Caco-2 (cell line): ENCODE data around the gene IGSF3. TPM values are rescaled to one million over a fixed set of nuclear protein-coding genes. Genes with fewer than 3 reads are reported as not detected.

ENCODE experiments used
- BruUV-seq: library from RNA; stranded (reverse); fragments of 400-500 nt; replicated peaks from 2 replicates; lab custom pipeline; 2021; lab: Mats Ljungman, UMichigan
- CTCF ChIA-PET: fragments of 300-600 bp; sonication (Branson Sonifier 250); formaldehyde crosslinking; loops from one replicate; lab custom pipeline; 2022; ENCODE audit warnings: antibody characterized with exemption; lab: Charles Lee
- POLR2A ChIA-PET: fragments of 300-600 bp; sonication (Branson Sonifier 250); formaldehyde crosslinking; loops from one replicate; lab custom pipeline; 2022; ENCODE audit warnings: antibody characterized with exemption; lab: Charles Lee
- DNase-seq, 2 experiments: peaks; one replicate each; pipeline versions ENCODE4 v3.0.0 to v3.0.0-alpha.2; 2020 to 2022
- H3K27me3 ChIP-seq: replicated peaks from 2 replicates; pipeline ENCODE4 v1.6.0; 2011; ENCODE audit warnings: low read length; ENCODE audit not compliant: control insufficient read depth, insufficient read depth
- H3K36me3 ChIP-seq: 2 replicates; pipeline ENCODE4 v1.5.1; 2011; ENCODE audit warnings: low read length; ENCODE audit not compliant: control insufficient read depth, insufficient read depth
- H3K4me1 ChIP-seq: fragments of 250-450 bp; sonication (Bioruptor Pico); 2 replicates; pipeline ENCODE4 v1.5.1; 2020; ENCODE audit warnings: mild to moderate bottlenecking
- H3K4me3 ChIP-seq: 2 replicates; pipeline ENCODE4 v1.5.1; 2011; ENCODE audit warnings: low read depth, mild to moderate bottlenecking, control low read depth, low read length
- H3K9me3 ChIP-seq: fragments of 250-450 bp; sonication (Bioruptor Pico); 2 replicates; pipeline ENCODE4 v1.5.1; 2020; ENCODE audit warnings: mild to moderate bottlenecking, moderate library complexity
- H3K27ac Mint-ChIP-seq: one replicate; pipeline ENCODE4 v1.8.0; 2022; ENCODE audit warnings: mixed read lengths; ENCODE audit not compliant: unreplicated experiment
- H3K27me3 Mint-ChIP-seq: one replicate; pipeline ENCODE4 v1.8.0; 2022; ENCODE audit warnings: mixed read lengths; ENCODE audit not compliant: insufficient read depth, unreplicated experiment
- H3K36me3 Mint-ChIP-seq: one replicate; pipeline ENCODE4 v1.8.0; 2022; ENCODE audit warnings: mild to moderate bottlenecking, mixed read lengths; ENCODE audit not compliant: insufficient read depth, unreplicated experiment
- H3K4me1 Mint-ChIP-seq: one replicate; pipeline ENCODE4 v1.8.0; 2022; ENCODE audit warnings: low read depth, mixed read lengths; ENCODE audit not compliant: unreplicated experiment
- H3K4me3 Mint-ChIP-seq: one replicate; pipeline ENCODE4 v1.8.0; 2022; ENCODE audit warnings: mild to moderate bottlenecking, moderate library complexity, mixed read lengths; ENCODE audit not compliant: unreplicated experiment
- H3K9me3 Mint-ChIP-seq: one replicate; pipeline ENCODE4 v1.8.0; 2022; ENCODE audit warnings: mixed read lengths; ENCODE audit not compliant: unreplicated experiment
- intact Hi-C: fragments of 100-400 bp; cut with micrococcal nuclease; formaldehyde crosslinking; loops from one replicate; pipeline ENCODE4 v1.10.0; 2022; ENCODE audit not compliant: unreplicated experiment
- total RNA-seq: library from RNA; stranded (reverse); gene quantifications from 2 replicates; pipeline ENCODE4 v1.2.3, GENCODE V29; 2022
- TF ChIP-seq, protein P1 (sequence below), 2 experiments: fragments of 200-600 bp in 1 of 2; IDR thresholded peaks; 1 replicate in 1 of 2; 2 replicates in 1 of 2; pipeline versions ENCODE4 v1.5.1 to v1.8.0; 2011 to 2022; ENCODE audit warnings: antibody characterized with exemption in 1 of 2, control low read depth in 1 of 2, inconsistent platforms in 1 of 2, low read depth in 1 of 2, low read length in 1 of 2, mild to moderate bottlenecking in 1 of 2, moderate library complexity in 1 of 2; ENCODE audit not compliant: insufficient read depth in 1 of 2, severe bottlenecking in 1 of 2, unreplicated experiment in 1 of 2

Gene IGSF3
- total RNA-seq, 1 experiment from 2014 or later: 24.0 TPM

DNA sequence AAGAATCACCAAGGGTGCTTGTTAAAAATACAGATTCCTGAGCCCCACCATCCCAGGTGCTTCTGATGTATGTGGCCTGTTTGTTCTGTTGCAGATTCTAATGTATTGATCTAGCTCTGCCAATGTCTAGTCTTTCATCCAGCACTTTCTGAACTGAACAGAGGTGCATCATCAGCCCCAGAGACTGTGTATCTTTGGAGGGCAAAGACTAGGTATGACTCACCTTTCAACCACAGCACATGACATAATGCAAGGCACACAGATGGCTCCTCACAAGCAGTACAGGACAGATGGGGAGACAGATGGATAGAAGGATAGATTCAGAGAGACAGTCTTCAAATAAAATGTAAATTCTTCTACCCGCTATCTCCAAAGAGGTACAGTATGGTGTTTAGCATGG lies 129.0 kb downstream of the IGSF3 start:
- peak in 1 of 2 experiments; percentile 1 for DNase-seq
- TF ChIP-seq, protein P1, sequence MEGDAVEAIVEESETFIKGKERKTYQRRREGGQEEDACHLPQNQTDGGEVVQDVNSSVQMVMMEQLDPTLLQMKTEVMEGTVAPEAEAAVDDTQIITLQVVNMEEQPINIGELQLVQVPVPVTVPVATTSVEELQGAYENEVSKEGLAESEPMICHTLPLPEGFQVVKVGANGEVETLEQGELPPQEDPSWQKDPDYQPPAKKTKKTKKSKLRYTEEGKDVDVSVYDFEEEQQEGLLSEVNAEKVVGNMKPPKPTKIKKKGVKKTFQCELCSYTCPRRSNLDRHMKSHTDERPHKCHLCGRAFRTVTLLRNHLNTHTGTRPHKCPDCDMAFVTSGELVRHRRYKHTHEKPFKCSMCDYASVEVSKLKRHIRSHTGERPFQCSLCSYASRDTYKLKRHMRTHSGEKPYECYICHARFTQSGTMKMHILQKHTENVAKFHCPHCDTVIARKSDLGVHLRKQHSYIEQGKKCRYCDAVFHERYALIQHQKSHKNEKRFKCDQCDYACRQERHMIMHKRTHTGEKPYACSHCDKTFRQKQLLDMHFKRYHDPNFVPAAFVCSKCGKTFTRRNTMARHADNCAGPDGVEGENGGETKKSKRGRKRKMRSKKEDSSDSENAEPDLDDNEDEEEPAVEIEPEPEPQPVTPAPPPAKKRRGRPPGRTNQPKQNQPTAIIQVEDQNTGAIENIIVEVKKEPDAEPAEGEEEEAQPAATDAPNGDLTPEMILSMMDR (IDR thresholded peaks at IDR 0.05; ENCODE audit: insufficient read depth in 1 of 2, low read depth in 1 of 2, low read length in 1 of 2, severe bottlenecking in 1 of 2, unreplicated experiment in 1 of 2): no peak
- peaks cover 6% of the 10 kb centered on the region for H3K4me1 Mint-ChIP-seq
- no peaks in the 10 kb centered on the region for H3K27me3 ChIP-seq
- no TSS peak for BruUV-seq
- intact Hi-C loops: no loop called here
- H3K9me3 Mint-ChIP-seq: no peaks in the 10 kb centered on the region
- H3K36me3 Mint-ChIP-seq: peaks cover 6% of the 10 kb centered on the region
- no peak overlapping the region for H3K4me3 Mint-ChIP-seq
- H3K27ac Mint-ChIP-seq: no peak overlapping the region
- no peaks in the 10 kb centered on the region for H3K27me3 Mint-ChIP-seq
- POLR2A ChIA-PET: no interaction called here
- CTCF ChIA-PET: no interaction called here
- H3K4me1 ChIP-seq: no peaks in the 10 kb centered on the region
- H3K4me3 ChIP-seq: no peak overlapping the region
- no peaks in the 10 kb centered on the region for H3K9me3 ChIP-seq
- no peaks in the 10 kb centered on the region for H3K36me3 ChIP-seq

DNA sequence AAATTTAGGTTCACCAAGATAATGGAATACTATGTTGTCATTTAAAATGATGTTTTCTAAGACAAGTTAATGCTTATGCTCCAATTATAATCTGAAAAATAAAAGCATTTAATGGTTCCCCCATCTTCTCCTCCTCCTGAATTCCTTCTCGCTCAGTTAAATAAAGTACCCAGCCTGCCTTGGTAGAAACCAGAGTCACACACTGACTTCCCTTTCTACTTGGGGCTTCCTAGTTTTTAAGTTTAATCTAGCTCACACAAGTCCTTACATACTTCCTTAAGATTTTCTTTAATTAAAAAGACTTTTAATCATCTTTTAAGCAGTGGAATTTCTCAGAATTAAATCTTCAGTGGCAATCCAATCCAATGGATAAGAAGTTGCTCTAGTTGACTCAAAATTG lies 129.6 kb downstream of the IGSF3 start:
- BruUV-seq: no TSS peak
- H3K27ac Mint-ChIP-seq: no peak overlapping the region
- no peaks in the 10 kb centered on the region for H3K36me3 ChIP-seq

DNA sequence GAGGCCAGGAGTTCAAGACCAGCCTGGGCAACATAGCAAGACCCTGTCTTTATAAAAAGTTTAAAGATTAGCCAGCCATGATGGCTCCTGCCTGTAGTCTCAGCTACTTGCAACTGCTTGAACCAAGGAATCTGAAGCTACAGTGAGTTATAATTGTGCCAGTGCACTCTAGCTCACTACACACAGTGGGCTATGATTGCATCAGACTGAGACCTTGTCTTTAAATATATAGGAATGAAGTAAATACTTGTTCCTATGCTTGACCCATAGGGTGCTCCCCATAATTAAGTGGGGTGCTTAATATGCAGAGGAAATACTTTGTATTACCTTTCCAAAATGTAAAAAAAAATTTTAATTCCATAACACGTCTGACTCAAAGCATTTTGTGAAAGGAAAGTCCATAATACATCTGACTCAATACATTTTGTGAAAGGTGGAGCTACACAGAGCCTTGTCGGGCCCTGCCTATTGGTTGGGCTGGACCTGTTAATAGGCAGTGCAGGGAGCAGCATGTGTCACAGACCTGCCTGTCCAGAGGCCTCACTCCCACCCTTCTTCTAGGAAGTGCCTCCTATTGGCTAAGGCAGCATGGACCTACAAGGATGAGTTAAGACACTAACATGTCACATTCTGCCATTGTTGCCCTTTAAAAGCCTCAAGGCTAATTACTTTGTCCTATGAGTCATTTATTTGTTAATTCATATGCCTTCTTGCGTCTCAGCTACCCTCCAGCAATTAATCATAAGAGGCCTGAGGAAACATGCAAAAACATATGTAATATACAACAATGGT lies 130.3 kb downstream of the IGSF3 start:
- peaks cover 6% of the 10 kb centered on the region for H3K4me1 Mint-ChIP-seq
- Histone ChIP-seq H3K27me3 (no peaks in the 10 kb centered on the region), H3K36me3 (no peaks in the 10 kb centered on the region), H3K4me1 (no peaks in the 10 kb centered on the region), H3K9me3 (no peaks in the 10 kb centered on the region), H3K4me3 (no peak overlapping the region)
- POLR2A ChIA-PET: no interaction called here
- peaks cover 9% of the 10 kb centered on the region for H3K36me3 Mint-ChIP-seq
- CTCF ChIA-PET: no interaction called here
- TF ChIP-seq, protein P1 (IDR thresholded peaks at IDR 0.05; ENCODE audit: insufficient read depth in 1 of 2, low read depth in 1 of 2, low read length in 1 of 2, severe bottlenecking in 1 of 2, unreplicated experiment in 1 of 2): no peak
- H3K27me3 Mint-ChIP-seq: no peaks in the 10 kb centered on the region
- H3K27ac Mint-ChIP-seq: no peak overlapping the region
- H3K4me3 Mint-ChIP-seq: no peak overlapping the region
- no peaks in the 10 kb centered on the region for H3K9me3 Mint-ChIP-seq
- intact Hi-C loops: no loop called here
- no TSS peak for BruUV-seq
- no peak for DNase-seq

More for the DNA sequence above, 129.6 kb downstream of the IGSF3 start:
- Mint-ChIP-seq H3K4me3 (no peak overlapping the region), H3K27me3 (no peaks in the 10 kb centered on the region), H3K9me3 (no peaks in the 10 kb centered on the region), H3K36me3 (peaks cover 9% of the 10 kb centered on the region), H3K4me1 (peaks cover 6% of the 10 kb centered on the region)
- intact Hi-C loops: no loop called here
- no peaks in the 10 kb centered on the region for H3K27me3 ChIP-seq
- CTCF ChIA-PET: no interaction called here
- POLR2A ChIA-PET: no interaction called here
- H3K4me3 ChIP-seq: no peak overlapping the region
- no peaks in the 10 kb centered on the region for H3K9me3 ChIP-seq
- H3K4me1 ChIP-seq: no peaks in the 10 kb centered on the region
- no peak for DNase-seq
- TF ChIP-seq, protein P1 (IDR thresholded peaks at IDR 0.05; ENCODE audit: insufficient read depth in 1 of 2, low read depth in 1 of 2, low read length in 1 of 2, severe bottlenecking in 1 of 2, unreplicated experiment in 1 of 2): no peak
